Measurements from ENCODE around the gene ADAMTS15. TPM values are rescaled to one million over a fixed set of nuclear protein-coding genes. Genes with fewer than 3 reads are reported as not detected.

ADAMTS15 gene
- total RNA-seq, 1 experiment from 2014 or later, result 0.83 TPM

- no peak for DNase-seq
- no peaks in the 10 kb centered on the region for H3K4me1 Mint-ChIP-seq (ENCODE audit: low read depth, unreplicated experiment)
- H3K36me3 Mint-ChIP-seq (ENCODE audit: insufficient read depth, unreplicated experiment), result no peaks in the 10 kb centered on the region
- no TSS peak for BruUV-seq (replicated peaks)
- H3K4me3 Mint-ChIP-seq (ENCODE audit: low read depth, unreplicated experiment), result no peak overlapping the region
- H3K27me3 Mint-ChIP-seq (ENCODE audit: unreplicated experiment), result peaks cover 50% of the 10 kb centered on the region
- H3K27ac Mint-ChIP-seq (ENCODE audit: unreplicated experiment), result no peak overlapping the region
- CTCF ChIA-PET, result interaction anchor here (0.8 kb wide), 1 partner anchor 83 kb away, joined by 5 read pairs; no protein-coding TSS in a partner anchor
- intact Hi-C loops (cut with micrococcal nuclease; ENCODE audit: unreplicated experiment), result loop anchor here (5.0 kb wide), 1 partner anchor 204 kb away; no protein-coding TSS in a partner anchor
- TF ChIP-seq, protein P1, sequence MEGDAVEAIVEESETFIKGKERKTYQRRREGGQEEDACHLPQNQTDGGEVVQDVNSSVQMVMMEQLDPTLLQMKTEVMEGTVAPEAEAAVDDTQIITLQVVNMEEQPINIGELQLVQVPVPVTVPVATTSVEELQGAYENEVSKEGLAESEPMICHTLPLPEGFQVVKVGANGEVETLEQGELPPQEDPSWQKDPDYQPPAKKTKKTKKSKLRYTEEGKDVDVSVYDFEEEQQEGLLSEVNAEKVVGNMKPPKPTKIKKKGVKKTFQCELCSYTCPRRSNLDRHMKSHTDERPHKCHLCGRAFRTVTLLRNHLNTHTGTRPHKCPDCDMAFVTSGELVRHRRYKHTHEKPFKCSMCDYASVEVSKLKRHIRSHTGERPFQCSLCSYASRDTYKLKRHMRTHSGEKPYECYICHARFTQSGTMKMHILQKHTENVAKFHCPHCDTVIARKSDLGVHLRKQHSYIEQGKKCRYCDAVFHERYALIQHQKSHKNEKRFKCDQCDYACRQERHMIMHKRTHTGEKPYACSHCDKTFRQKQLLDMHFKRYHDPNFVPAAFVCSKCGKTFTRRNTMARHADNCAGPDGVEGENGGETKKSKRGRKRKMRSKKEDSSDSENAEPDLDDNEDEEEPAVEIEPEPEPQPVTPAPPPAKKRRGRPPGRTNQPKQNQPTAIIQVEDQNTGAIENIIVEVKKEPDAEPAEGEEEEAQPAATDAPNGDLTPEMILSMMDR (IDR thresholded peaks at IDR 0.05; ENCODE audit: unreplicated experiment), result no peak
- no peaks in the 10 kb centered on the region for H3K9me3 Mint-ChIP-seq (ENCODE audit: low read depth, unreplicated experiment)
These were observed 32.5 kb upstream of the ADAMTS15 start for GRCh38 chr11:130415731-130416529.

DNA sequence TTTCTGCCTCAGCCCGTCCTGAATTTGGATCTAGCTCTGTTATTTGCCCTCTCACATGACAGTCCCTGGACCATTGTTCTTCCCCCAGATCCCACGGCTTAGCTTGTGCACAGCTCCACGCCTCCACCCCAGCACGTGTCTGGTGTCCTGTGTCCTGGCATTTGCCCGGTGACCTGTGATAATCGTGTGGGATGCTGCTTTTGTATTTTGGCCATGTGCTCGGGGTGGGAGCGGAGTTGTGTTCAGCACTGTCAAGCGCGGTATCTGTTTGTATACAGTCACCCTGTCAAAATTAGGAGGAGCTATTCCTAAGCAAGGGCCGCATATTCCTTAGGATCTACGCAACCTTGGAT, 31.9 kb upstream of the ADAMTS15 start:
- Mint-ChIP-seq H3K27me3 (ENCODE audit: unreplicated experiment) (peaks cover 50% of the 10 kb centered on the region), H3K9me3 (ENCODE audit: low read depth, unreplicated experiment) (no peaks in the 10 kb centered on the region), H3K36me3 (ENCODE audit: insufficient read depth, unreplicated experiment) (no peaks in the 10 kb centered on the region), H3K27ac (ENCODE audit: unreplicated experiment) (no peak overlapping the region), H3K4me1 (ENCODE audit: low read depth, unreplicated experiment) (no peaks in the 10 kb centered on the region), H3K4me3 (ENCODE audit: low read depth, unreplicated experiment) (no peak overlapping the region)
- DNase-seq, result no peak
- CTCF ChIA-PET, result interaction anchor here (0.8 kb wide), 1 partner anchor 83 kb away, joined by 5 read pairs; no protein-coding TSS in a partner anchor
- TF ChIP-seq, protein P1 (IDR thresholded peaks at IDR 0.05; ENCODE audit: unreplicated experiment), result no peak
- BruUV-seq (replicated peaks), result no TSS peak
- intact Hi-C loops (cut with micrococcal nuclease; ENCODE audit: unreplicated experiment), result loop anchor here (5.0 kb wide), 1 partner anchor 204 kb away; no protein-coding TSS in a partner anchor

- TF ChIP-seq, protein P1 (IDR thresholded peaks at IDR 0.05; ENCODE audit: unreplicated experiment), result no peak
- no peaks in the 10 kb centered on the region for H3K36me3 Mint-ChIP-seq (ENCODE audit: insufficient read depth, unreplicated experiment)
- H3K27me3 Mint-ChIP-seq (ENCODE audit: unreplicated experiment), result peaks cover 50% of the 10 kb centered on the region
- intact Hi-C loops (cut with micrococcal nuclease; ENCODE audit: unreplicated experiment), result loop anchor here (5.0 kb wide), 1 partner anchor 205 kb away; no protein-coding TSS in a partner anchor
- H3K4me3 Mint-ChIP-seq (ENCODE audit: low read depth, unreplicated experiment), result no peak overlapping the region
- CTCF ChIA-PET, result no interaction called here
- DNase-seq, result no peak
- no TSS peak for BruUV-seq (replicated peaks)
- H3K4me1 Mint-ChIP-seq (ENCODE audit: low read depth, unreplicated experiment), result no peaks in the 10 kb centered on the region
- no peak overlapping the region for H3K27ac Mint-ChIP-seq (ENCODE audit: unreplicated experiment)
- H3K9me3 Mint-ChIP-seq (ENCODE audit: low read depth, unreplicated experiment), result no peaks in the 10 kb centered on the region
These were observed 31.5 kb upstream of the ADAMTS15 start for GRCh38 chr11:130416906-130417305.

DNA sequence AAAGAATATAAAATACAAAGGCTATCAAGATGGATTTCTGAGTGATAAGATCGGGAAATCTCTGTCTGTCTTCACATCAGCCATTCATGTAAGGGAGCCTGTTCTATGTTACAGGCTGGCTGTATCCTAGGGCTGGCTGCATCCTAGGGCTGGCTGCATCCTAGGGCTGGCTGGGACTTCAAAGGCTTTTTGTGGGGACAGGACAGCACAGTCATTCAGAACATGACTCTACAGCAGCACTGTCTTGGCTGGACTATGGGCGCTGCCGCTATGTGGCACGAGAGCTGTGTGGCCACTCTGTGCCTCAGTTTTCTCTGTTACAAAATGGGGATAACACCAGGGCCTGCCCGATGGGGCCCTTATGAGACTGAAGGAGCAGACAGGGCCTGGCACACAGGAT, 30.2 kb upstream of the ADAMTS15 start:
- no TSS peak for BruUV-seq (replicated peaks)
- H3K4me3 Mint-ChIP-seq (ENCODE audit: low read depth, unreplicated experiment), result no peak overlapping the region
- intact Hi-C loops (cut with micrococcal nuclease; ENCODE audit: unreplicated experiment), result loop anchor here (5.0 kb wide), 1 partner anchor 206 kb away; no protein-coding TSS in a partner anchor
- CTCF ChIA-PET, result interaction anchor here (0.5 to 0.7 kb wide), 2 partner anchors 123 to 177 kb away, joined by 4 to 5 read pairs; no protein-coding TSS in a partner anchor
- H3K9me3 Mint-ChIP-seq (ENCODE audit: low read depth, unreplicated experiment), result no peaks in the 10 kb centered on the region
- TF ChIP-seq, protein P1 (IDR thresholded peaks at IDR 0.05; ENCODE audit: unreplicated experiment), result no peak
- DNase-seq, result no peak
- H3K36me3 Mint-ChIP-seq (ENCODE audit: insufficient read depth, unreplicated experiment), result no peaks in the 10 kb centered on the region
- H3K4me1 Mint-ChIP-seq (ENCODE audit: low read depth, unreplicated experiment), result no peaks in the 10 kb centered on the region
- peaks cover 51% of the 10 kb centered on the region for H3K27me3 Mint-ChIP-seq (ENCODE audit: unreplicated experiment)
- H3K27ac Mint-ChIP-seq (ENCODE audit: unreplicated experiment), result no peak overlapping the region

All from Calu3 (cell line).